ENCODE data around the gene DHODH. TPM values are rescaled to one million over a fixed set of nuclear protein-coding genes. Genes with fewer than 3 reads are reported as not detected.

DHODH gene
- total and polyA plus RNA-seq, 2 experiments from 2014 or later, result 11.5 to 11.9 TPM

GRCh38 chr16:72060405-72060804, 51.9 kb downstream of the DHODH start:
- H3K9me3 ChIP-seq (ENCODE audit: low read depth), result no peaks in the 10 kb centered on the region

DNA sequence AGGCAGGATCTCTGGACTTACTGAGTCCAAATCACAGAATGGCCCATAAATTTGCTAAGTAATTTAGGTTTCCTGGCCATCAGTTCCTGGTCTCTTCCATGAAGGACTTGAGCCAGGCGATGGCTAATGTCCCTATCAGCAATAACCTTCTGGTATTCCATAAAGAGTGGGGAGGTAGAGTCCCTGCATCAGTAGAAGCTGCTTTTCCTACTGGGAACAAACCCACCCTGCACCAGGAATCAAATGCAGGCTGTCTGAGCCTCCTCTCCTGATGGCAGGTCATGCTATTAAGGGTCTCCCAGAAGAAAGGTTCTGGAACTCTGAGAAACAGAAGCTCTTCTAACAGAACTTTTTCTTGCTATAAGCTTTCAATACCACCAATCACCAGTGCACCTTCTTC, 53.0 kb downstream of the DHODH start:
- H3K4me1 ChIP-seq (ENCODE audit: low read depth), result peaks cover 4% of the 10 kb centered on the region
- H3K27me3 ChIP-seq, result no peaks in the 10 kb centered on the region
- TF ChIP-seq, protein P1, sequence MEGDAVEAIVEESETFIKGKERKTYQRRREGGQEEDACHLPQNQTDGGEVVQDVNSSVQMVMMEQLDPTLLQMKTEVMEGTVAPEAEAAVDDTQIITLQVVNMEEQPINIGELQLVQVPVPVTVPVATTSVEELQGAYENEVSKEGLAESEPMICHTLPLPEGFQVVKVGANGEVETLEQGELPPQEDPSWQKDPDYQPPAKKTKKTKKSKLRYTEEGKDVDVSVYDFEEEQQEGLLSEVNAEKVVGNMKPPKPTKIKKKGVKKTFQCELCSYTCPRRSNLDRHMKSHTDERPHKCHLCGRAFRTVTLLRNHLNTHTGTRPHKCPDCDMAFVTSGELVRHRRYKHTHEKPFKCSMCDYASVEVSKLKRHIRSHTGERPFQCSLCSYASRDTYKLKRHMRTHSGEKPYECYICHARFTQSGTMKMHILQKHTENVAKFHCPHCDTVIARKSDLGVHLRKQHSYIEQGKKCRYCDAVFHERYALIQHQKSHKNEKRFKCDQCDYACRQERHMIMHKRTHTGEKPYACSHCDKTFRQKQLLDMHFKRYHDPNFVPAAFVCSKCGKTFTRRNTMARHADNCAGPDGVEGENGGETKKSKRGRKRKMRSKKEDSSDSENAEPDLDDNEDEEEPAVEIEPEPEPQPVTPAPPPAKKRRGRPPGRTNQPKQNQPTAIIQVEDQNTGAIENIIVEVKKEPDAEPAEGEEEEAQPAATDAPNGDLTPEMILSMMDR (IDR thresholded peaks at IDR 0.05; ENCODE audit: low read depth, low read length), result no peak
- no peaks in the 10 kb centered on the region for H3K9me3 ChIP-seq (ENCODE audit: low read depth)
- no peak overlapping the region for H3K4me3 ChIP-seq
- H3K27ac ChIP-seq, result no peak overlapping the region
- H3K36me3 ChIP-seq, result no peaks in the 10 kb centered on the region
- no peak for DNase-seq (ENCODE audit: low read depth in 1 of 2, low spot score in 1 of 2)

More at GRCh38 chr16:72060405-72060804, 51.9 kb downstream of the DHODH start:
- Histone ChIP-seq H3K36me3 (no peaks in the 10 kb centered on the region), H3K27me3 (no peaks in the 10 kb centered on the region), H3K27ac (no peak overlapping the region), H3K4me3 (no peak overlapping the region), H3K4me1 (ENCODE audit: low read depth) (no peaks in the 10 kb centered on the region)
- TF ChIP-seq, protein P1 (IDR thresholded peaks at IDR 0.05; ENCODE audit: low read depth, low read length), result no peak
- DNase-seq (ENCODE audit: low read depth in 1 of 2, low spot score in 1 of 2), result no peak

GRCh38 chr16:72064361-72064894, 55.9 kb downstream of the DHODH start:
- peaks cover 13% of the 10 kb centered on the region for H3K4me1 ChIP-seq (ENCODE audit: low read depth)
- H3K9me3 ChIP-seq (ENCODE audit: low read depth), result no peaks in the 10 kb centered on the region
- no peak overlapping the region for H3K27ac ChIP-seq
- TF ChIP-seq, protein P1 (IDR thresholded peaks at IDR 0.05; ENCODE audit: low read depth, low read length), result no peak
- no peak for DNase-seq (ENCODE audit: low read depth in 1 of 2, low spot score in 1 of 2)
- H3K4me3 ChIP-seq, result no peak overlapping the region
- H3K36me3 ChIP-seq, result no peaks in the 10 kb centered on the region
- no peaks in the 10 kb centered on the region for H3K27me3 ChIP-seq

- peaks cover 13% of the 10 kb centered on the region for H3K4me1 ChIP-seq (ENCODE audit: low read depth)
- H3K9me3 ChIP-seq (ENCODE audit: low read depth), result no peaks in the 10 kb centered on the region
- H3K4me3 ChIP-seq, result no peak overlapping the region
- no peaks in the 10 kb centered on the region for H3K27me3 ChIP-seq
- TF ChIP-seq, protein P1 (IDR thresholded peaks at IDR 0.05; ENCODE audit: low read depth, low read length), result peak; percentile 66
- H3K36me3 ChIP-seq, result no peaks in the 10 kb centered on the region
- peak; percentile 64 to 72 for DNase-seq (ENCODE audit: low read depth in 1 of 2, low spot score in 1 of 2)
- no peak overlapping the region for H3K27ac ChIP-seq
Observed at GRCh38 chr16:72066747-72067146, 58.2 kb downstream of the DHODH start.

DNA sequence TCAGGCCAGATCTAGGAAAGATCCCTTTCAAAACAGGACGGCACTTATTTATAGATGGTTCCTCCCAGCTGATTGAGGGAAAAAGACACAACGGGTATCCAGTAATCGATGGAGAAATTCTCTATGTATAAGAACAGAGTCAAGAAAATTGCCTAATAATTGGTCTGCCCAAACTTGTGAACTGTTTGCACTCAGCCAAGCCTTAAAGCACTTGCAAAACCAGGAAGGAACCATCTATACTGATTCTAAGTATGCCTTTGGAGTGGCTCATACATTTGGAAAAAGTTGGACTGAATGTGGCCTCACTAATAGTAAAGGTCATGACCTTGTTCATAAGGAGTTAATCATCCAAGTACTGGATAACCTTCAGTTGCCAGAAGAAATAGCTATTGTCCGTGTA, 60.4 kb downstream of the DHODH start:
- no peaks in the 10 kb centered on the region for H3K9me3 ChIP-seq (ENCODE audit: low read depth)
- DNase-seq (ENCODE audit: low read depth in 1 of 2, low spot score in 1 of 2), result no peak
- no peak overlapping the region for H3K27ac ChIP-seq
- H3K27me3 ChIP-seq, result no peaks in the 10 kb centered on the region
- H3K4me3 ChIP-seq, result no peak overlapping the region
- peaks cover 13% of the 10 kb centered on the region for H3K4me1 ChIP-seq (ENCODE audit: low read depth)
- no peaks in the 10 kb centered on the region for H3K36me3 ChIP-seq
- TF ChIP-seq, protein P1 (IDR thresholded peaks at IDR 0.05; ENCODE audit: low read depth, low read length), result no peak

Data from cardiac muscle cell (in vitro differentiated cells and primary cell).